ENCODE data around the gene XYLT1.

Gene XYLT1

DNA sequence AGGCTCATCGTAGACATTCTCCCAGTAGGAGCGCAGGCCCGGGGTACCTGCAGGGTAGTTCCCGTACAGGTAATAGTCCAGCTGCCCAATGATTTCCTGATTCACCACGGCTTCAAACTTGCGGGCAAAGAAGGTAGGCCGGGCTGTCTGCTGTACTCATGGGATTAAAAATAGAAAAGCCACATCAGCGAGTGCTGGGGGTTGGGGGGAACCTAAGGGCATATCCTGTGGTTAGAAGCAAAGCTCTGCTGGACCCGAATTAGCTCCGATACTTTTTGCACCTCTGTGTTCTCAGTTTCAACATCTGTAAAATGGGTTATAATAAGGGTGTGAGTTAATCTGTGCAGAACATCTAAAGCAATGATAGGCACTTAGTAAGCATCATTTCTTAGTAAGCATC, 336.2 kb downstream of the XYLT1 start:
- TF ChIP-seq NFRKB (IDR thresholded peaks at IDR 0.05) (no peak), SUZ12 (IDR thresholded peaks at IDR 0.05) (no peak), TARDBP (IDR thresholded peaks at IDR 0.05) (no peak), HDGF (IDR thresholded peaks at IDR 0.05; ENCODE audit: borderline replicate concordance) (no peak)
- ChIA-PET CTCF (no interaction called here), POLR2A (no interaction called here)
- DNase-seq (ENCODE audit: extremely low spot score), result no peak

DNA sequence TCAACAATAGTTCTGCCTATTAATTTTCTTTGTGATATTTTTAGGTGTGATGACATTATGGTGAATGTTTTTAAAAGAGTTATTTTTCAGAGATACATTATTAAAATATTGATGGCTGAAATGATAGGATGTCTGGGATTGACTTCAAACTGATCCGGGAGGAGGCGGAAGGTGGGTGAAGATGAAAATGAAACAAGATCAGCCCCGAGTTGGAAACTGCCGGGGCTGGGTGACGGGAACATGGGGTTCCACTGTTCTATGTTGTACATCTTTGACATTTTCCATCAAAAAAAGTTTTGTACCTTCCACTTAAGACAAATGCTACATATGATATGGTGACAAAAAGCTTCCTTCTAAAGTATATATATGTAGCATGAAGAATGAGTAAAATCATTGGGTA, 336.9 kb downstream of the XYLT1 start:
- DNase-seq (ENCODE audit: extremely low spot score), result no peak
- ChIA-PET CTCF (no interaction called here), POLR2A (no interaction called here)
- TF ChIP-seq SP1 (IDR thresholded peaks at IDR 0.05) (no peak), LEF1 (IDR thresholded peaks at IDR 0.05; ENCODE audit: borderline replicate concordance) (no peak)

DNA sequence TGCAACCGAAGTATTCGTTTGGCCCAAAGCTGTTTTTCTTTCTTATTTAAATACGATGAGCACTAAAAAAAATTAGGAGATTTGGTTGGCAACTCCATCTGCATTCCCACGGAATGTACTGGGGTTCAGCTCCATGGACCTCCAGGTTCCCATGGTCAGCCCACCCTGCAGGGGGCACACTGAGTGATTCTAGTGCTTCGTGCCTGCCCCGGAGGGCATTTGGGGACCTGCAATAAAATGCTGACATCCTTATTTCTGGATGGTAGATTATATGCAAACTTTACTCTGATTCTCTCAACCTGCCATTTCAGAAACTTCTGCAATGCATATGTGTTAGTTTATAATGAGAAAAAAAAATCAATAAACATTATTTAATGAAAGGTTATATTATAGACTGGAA, 339.4 kb downstream of the XYLT1 start:
- ChIA-PET POLR2A (no interaction called here), CTCF (no interaction called here)
- DNase-seq (ENCODE audit: extremely low spot score), result no peak
- TF ChIP-seq SP1 (IDR thresholded peaks at IDR 0.05) (no peak), CTBP1 (IDR thresholded peaks at IDR 0.05; ENCODE audit: borderline replicate concordance) (no peak), FOXK2 (IDR thresholded peaks at IDR 0.05) (no peak)

DNA sequence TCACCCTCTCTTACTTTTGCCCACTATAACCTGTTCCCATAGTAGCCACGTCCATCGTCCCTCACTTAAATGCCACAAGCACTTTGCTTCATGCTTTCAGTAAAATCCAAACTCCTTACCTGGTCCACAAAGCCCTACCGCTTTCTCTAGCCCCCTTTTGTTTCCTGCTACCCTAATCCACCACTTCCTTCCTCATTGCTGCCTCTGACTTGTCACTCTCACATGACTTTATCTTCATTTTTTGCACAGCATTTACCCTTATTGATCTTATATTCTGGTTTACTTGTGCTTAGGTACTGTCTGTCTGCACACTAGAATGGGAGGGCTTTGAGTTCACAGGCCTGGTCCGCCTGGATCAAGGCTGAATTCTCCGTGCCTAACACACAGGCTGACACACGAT, 340.0 kb downstream of the XYLT1 start:
- POLR2A ChIA-PET, result no interaction called here
- CTCF ChIA-PET, result no interaction called here
- TF ChIP-seq ARNT (IDR thresholded peaks at IDR 0.05) (no peak), FOXA1 (IDR thresholded peaks at IDR 0.05) (no peak), BHLHE40 (IDR thresholded peaks at IDR 0.05; ENCODE audit: borderline replicate concordance) (no peak), NFRKB (IDR thresholded peaks at IDR 0.05) (no peak), L3MBTL2 (conservative IDR thresholded peaks at IDR 0.05) (no peak), CTBP1 (IDR thresholded peaks at IDR 0.05; ENCODE audit: borderline replicate concordance) (no peak), SUZ12 (IDR thresholded peaks at IDR 0.05) (no peak), FOXM1 (IDR thresholded peaks at IDR 0.05; ENCODE audit: borderline replicate concordance) (no peak), SP1 (IDR thresholded peaks at IDR 0.05) (no peak), TARDBP (IDR thresholded peaks at IDR 0.05) (no peak)
- TF ChIP-seq, protein P1, sequence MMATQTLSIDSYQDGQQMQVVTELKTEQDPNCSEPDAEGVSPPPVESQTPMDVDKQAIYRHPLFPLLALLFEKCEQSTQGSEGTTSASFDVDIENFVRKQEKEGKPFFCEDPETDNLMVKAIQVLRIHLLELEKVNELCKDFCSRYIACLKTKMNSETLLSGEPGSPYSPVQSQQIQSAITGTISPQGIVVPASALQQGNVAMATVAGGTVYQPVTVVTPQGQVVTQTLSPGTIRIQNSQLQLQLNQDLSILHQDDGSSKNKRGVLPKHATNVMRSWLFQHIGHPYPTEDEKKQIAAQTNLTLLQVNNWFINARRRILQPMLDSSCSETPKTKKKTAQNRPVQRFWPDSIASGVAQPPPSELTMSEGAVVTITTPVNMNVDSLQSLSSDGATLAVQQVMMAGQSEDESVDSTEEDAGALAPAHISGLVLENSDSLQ (IDR thresholded peaks at IDR 0.05), result no peak
- DNase-seq (ENCODE audit: extremely low spot score), result no peak

DNA sequence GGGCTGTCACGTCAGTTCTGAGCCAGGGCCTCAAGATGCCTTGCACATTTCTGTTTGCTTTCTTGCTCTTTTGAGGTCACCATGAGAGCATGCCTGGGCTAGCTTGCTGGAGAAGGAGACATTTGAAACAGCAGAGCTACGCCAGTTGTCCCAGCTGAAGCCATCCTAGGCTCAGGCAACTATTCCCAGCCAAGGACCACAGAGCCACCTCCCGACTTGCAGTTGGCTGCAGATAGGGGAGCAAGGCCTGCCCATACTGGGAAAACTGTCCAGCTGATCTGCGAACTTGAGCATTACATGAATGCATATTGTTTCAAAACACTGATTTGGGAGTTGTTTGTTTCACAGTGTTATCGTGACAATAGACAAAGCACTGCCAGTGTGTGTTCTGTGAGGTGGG, 340.8 kb downstream of the XYLT1 start:
- no peak for DNase-seq (ENCODE audit: extremely low spot score)
- POLR2A ChIA-PET, result no interaction called here
- no peak for TF ChIP-seq TARDBP (IDR thresholded peaks at IDR 0.05)
- no peak for TF ChIP-seq LEF1 (IDR thresholded peaks at IDR 0.05; ENCODE audit: borderline replicate concordance)
- TF ChIP-seq CTBP1 (IDR thresholded peaks at IDR 0.05; ENCODE audit: borderline replicate concordance), result no peak
- no peak for TF ChIP-seq ZNF384 (IDR thresholded peaks at IDR 0.05)
- TF ChIP-seq, protein P1 (IDR thresholded peaks at IDR 0.05), result no peak
- TF ChIP-seq BHLHE40 (IDR thresholded peaks at IDR 0.05; ENCODE audit: borderline replicate concordance), result no peak
- TF ChIP-seq NFRKB (IDR thresholded peaks at IDR 0.05), result no peak
- no peak for TF ChIP-seq FOXA1 (IDR thresholded peaks at IDR 0.05)
- TF ChIP-seq ELF4 (IDR thresholded peaks at IDR 0.05), result no peak
- TF ChIP-seq FOXK2 (IDR thresholded peaks at IDR 0.05), result no peak
- TF ChIP-seq HDGF (IDR thresholded peaks at IDR 0.05; ENCODE audit: borderline replicate concordance), result no peak
- TF ChIP-seq SP1 (IDR thresholded peaks at IDR 0.05), result no peak
- TF ChIP-seq L3MBTL2 (conservative IDR thresholded peaks at IDR 0.05), result no peak
- no peak for TF ChIP-seq SUZ12 (IDR thresholded peaks at IDR 0.05)
- TF ChIP-seq FOXM1 (IDR thresholded peaks at IDR 0.05; ENCODE audit: borderline replicate concordance), result no peak
- TF ChIP-seq ARNT (IDR thresholded peaks at IDR 0.05), result no peak
- CTCF ChIA-PET, result no interaction called here

DNA sequence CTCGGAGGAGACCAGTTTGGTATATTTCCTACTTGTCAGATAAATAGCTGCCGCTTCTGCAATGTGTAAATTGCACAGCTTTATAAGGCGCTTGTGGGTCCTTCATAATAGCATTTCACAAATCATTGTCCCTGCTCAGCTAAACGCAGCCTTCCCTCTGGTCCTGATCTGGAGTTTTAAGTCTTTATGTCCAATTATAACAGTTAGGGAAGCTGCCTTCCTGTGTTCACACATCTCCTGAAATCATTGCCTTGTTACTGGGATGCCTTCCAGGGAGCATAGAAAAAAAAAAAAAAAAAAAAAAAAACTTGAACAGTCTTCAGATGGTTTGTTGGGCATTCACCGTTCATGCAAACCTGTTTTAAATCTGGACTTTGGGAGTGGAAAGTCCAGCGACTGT, 342.0 kb downstream of the XYLT1 start:
- no peak for TF ChIP-seq NFRKB (IDR thresholded peaks at IDR 0.05)
- TF ChIP-seq ZNF384 (IDR thresholded peaks at IDR 0.05), result no peak
- no peak for TF ChIP-seq HDGF (IDR thresholded peaks at IDR 0.05; ENCODE audit: borderline replicate concordance)
- TF ChIP-seq ARNT (IDR thresholded peaks at IDR 0.05), result no peak
- TF ChIP-seq ELF4 (IDR thresholded peaks at IDR 0.05), result no peak
- TF ChIP-seq CTBP1 (IDR thresholded peaks at IDR 0.05; ENCODE audit: borderline replicate concordance), result no peak
- no peak for TF ChIP-seq BHLHE40 (IDR thresholded peaks at IDR 0.05; ENCODE audit: borderline replicate concordance)
- no peak for TF ChIP-seq LEF1 (IDR thresholded peaks at IDR 0.05; ENCODE audit: borderline replicate concordance)
- no peak for TF ChIP-seq L3MBTL2 (conservative IDR thresholded peaks at IDR 0.05)
- no peak for TF ChIP-seq SP1 (IDR thresholded peaks at IDR 0.05)
- no peak for TF ChIP-seq FOXK2 (IDR thresholded peaks at IDR 0.05)
- CTCF ChIA-PET, result no interaction called here
- no peak for DNase-seq (ENCODE audit: extremely low spot score)
- POLR2A ChIA-PET, result no interaction called here

DNA sequence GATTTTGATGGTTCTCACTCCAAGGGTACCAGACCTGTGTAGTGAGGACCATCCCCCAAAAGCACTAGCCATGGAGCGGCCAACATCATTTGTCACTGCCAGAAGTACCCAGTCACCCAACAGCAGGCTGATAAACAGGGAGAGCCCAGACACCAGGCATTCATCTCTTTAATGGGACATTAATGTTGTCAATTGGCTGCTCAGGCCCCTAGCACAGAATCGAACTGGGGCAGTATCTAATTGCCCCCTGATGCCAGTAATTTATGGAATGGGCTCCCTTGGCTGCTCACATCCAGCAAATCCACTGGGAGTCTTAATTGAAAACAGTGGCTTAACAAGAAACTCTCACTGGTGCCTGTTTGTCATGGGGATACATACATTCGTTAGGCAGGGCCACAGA, 344.6 kb downstream of the XYLT1 start:
- CTCF ChIA-PET, result no interaction called here
- POLR2A ChIA-PET, result no interaction called here
- TF ChIP-seq FOXM1 (IDR thresholded peaks at IDR 0.05; ENCODE audit: borderline replicate concordance), result no peak
- TF ChIP-seq ARNT (IDR thresholded peaks at IDR 0.05), result no peak
- no peak for TF ChIP-seq FOXK2 (IDR thresholded peaks at IDR 0.05)
- TF ChIP-seq ZNF384 (IDR thresholded peaks at IDR 0.05), result no peak
- no peak for TF ChIP-seq SUZ12 (IDR thresholded peaks at IDR 0.05)
- TF ChIP-seq ELF4 (IDR thresholded peaks at IDR 0.05), result no peak
- DNase-seq (ENCODE audit: extremely low spot score), result no peak

DNA sequence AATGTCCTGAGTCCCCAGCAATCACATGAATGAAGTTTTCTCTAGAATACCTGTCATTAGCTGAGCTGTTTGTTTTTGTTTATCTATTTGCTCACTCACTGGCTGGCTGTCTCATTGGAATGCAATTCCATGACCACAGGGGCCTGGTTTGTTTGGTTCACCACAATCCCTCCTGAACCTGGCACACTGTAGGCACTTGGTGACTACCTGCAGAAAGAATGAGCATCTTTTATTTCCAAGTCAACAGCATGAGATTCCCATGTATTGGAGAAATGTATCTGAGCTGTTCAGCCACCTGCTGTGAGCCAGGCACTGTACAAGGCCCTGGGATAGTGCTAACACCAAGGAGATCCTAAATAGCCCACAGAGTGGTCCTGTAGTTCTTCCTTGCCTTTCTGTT, 345.1 kb downstream of the XYLT1 start:
- CTCF ChIA-PET, result no interaction called here
- POLR2A ChIA-PET, result no interaction called here
- DNase-seq (ENCODE audit: extremely low spot score), result no peak
- TF ChIP-seq SP1 (IDR thresholded peaks at IDR 0.05) (no peak), HDGF (IDR thresholded peaks at IDR 0.05; ENCODE audit: borderline replicate concordance) (no peak), BHLHE40 (IDR thresholded peaks at IDR 0.05; ENCODE audit: borderline replicate concordance) (no peak), LEF1 (IDR thresholded peaks at IDR 0.05; ENCODE audit: borderline replicate concordance) (no peak), NFRKB (IDR thresholded peaks at IDR 0.05) (no peak), FOXA1 (IDR thresholded peaks at IDR 0.05) (no peak), ELF4 (IDR thresholded peaks at IDR 0.05) (no peak), ZNF384 (IDR thresholded peaks at IDR 0.05) (no peak), SUZ12 (IDR thresholded peaks at IDR 0.05) (no peak), FOXK2 (IDR thresholded peaks at IDR 0.05) (no peak)
- TF ChIP-seq, protein P1 (IDR thresholded peaks at IDR 0.05), result no peak
